ENCODE data around the gene SPATA21. TPM values are rescaled to one million over a fixed set of nuclear protein-coding genes. Genes with fewer than 3 reads are reported as not detected.

SPATA21 gene
- polyA plus RNA-seq, 2 of the 4 experiments (the other 2 are of a cell fraction) = 0.08 to 0.09 TPM

DNA sequence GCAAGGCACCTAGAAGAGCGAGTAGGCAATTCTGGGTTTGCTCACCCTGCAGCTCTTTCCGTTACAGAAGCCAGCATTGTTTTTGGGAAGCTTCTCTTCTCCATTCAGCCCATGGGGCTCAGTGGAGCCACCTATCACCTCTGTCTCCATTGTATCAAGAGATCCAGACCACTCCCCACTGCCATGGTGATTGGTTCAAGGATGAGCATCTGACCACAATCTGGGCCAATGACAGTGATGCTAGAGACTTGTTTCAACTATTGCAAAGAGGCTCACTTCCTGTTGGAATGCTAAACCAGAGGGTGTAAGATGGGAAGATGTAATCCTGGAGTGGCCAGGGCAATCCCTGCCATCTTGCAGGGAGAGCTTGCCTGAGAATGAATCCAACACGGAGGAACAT lies 6.6 kb downstream of the SPATA21 start:
- peak in 1 of 2 experiments; percentile 89; a peak in 4 of 6 replicates for ATAC-seq
- Histone ChIP-seq H3K27ac (no peak overlapping the region), H3K4me1 (0 out of 3 replicates have a peak, but pooled peaks cover under 1% of the 10 kb centered on the region), H3K9me3 (no peaks in the 10 kb centered on the region), H3K4me2 (no peak overlapping the region), H3K4me3 (no peak overlapping the region)
- CTCF ChIA-PET = interaction anchor here (0.6 to 2.1 kb wide), 2 partner anchors 10 to 54 kb away, joined by 4 to 14 read pairs; partner anchors contain the start of gene NECAP2
- 61% methylated on average over 3 of the region's 3 CpGs for WGBS (ENCODE audit: missing lambda C conversion rate)
- peak; percentile 22 to 56 for DNase-seq (ENCODE audit: low read depth in 1 of 2, low spot score in 1 of 2)
- TF ChIP-seq, protein P1, sequence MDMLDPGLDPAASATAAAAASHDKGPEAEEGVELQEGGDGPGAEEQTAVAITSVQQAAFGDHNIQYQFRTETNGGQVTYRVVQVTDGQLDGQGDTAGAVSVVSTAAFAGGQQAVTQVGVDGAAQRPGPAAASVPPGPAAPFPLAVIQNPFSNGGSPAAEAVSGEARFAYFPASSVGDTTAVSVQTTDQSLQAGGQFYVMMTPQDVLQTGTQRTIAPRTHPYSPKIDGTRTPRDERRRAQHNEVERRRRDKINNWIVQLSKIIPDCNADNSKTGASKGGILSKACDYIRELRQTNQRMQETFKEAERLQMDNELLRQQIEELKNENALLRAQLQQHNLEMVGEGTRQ (IDR thresholded peaks at IDR 0.05) = 0 out of 2 replicates have a peak, but pooled peaks have one; percentile 4
- TF ChIP-seq JUNB (IDR thresholded peaks at IDR 0.05) = no peak
- TF ChIP-seq, protein P2, sequence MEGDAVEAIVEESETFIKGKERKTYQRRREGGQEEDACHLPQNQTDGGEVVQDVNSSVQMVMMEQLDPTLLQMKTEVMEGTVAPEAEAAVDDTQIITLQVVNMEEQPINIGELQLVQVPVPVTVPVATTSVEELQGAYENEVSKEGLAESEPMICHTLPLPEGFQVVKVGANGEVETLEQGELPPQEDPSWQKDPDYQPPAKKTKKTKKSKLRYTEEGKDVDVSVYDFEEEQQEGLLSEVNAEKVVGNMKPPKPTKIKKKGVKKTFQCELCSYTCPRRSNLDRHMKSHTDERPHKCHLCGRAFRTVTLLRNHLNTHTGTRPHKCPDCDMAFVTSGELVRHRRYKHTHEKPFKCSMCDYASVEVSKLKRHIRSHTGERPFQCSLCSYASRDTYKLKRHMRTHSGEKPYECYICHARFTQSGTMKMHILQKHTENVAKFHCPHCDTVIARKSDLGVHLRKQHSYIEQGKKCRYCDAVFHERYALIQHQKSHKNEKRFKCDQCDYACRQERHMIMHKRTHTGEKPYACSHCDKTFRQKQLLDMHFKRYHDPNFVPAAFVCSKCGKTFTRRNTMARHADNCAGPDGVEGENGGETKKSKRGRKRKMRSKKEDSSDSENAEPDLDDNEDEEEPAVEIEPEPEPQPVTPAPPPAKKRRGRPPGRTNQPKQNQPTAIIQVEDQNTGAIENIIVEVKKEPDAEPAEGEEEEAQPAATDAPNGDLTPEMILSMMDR (IDR thresholded peaks at IDR 0.05) = no peak
- TF ChIP-seq, protein P3, sequence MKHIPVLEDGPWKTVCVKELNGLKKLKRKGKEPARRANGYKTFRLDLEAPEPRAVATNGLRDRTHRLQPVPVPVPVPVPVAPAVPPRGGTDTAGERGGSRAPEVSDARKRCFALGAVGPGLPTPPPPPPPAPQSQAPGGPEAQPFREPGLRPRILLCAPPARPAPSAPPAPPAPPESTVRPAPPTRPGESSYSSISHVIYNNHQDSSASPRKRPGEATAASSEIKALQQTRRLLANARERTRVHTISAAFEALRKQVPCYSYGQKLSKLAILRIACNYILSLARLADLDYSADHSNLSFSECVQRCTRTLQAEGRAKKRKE (CRISPR knock-in tag; IDR thresholded peaks at IDR 0.05; ENCODE audit: low read depth) = no peak
- TF ChIP-seq MAZ (IDR thresholded peaks at IDR 0.05; ENCODE audit: borderline replicate concordance, low read depth, low read length) = no peak
- TF ChIP-seq RFX5 (IDR thresholded peaks at IDR 0.05) = no peak
- FAIRE-seq = no peak
- POLR2A ChIA-PET = no interaction called here

DNA sequence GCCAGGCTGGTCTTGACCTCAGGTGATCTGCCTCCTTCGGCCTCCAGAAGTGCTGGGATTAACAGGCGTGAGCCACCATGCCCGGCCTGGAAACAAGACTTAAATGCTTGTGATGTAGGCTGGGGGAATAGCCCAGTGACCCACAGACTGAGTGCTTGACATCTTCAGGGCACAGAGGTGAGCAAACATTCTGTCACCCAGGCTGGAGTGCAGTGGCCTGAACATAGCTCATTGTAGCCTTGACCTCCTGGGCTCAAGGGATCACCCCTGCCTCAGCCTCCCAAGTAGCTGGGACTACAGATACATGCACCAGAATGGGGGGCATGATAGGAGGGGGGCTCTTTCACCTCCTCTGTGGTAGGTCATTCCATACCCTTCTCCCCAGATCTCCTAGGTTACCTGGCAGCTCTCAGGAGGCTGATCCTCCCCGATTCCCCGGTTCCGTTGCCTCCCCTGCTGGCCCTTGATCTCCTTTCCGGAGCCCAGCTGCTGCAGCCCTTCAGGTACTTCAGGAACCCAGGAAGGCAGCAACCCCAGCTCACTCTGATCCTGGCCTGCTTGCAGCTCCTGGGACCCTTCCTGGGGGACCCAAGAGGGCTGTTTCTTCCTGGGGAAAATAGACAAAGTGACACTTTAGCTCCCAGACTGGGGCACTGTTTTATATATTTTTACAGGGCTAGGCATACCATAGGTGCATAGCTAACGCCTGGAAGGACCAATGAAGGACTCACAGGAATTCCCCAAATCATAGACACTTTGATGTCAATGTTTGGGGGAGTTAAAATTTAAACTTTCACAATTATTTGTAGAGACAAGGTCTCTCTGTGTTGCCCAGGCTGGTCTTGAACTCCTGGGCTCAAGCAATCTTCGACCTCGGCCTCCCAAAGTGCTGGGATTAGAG lies 11.8 kb downstream of the SPATA21 start:
- H3K4me3 ChIP-seq = no peak overlapping the region
- ChIA-PET CTCF (interaction anchor here (2.0 kb wide), 1 partner anchor 15 kb away, joined by 8 read pairs; the partner anchor contains the start of gene NECAP2), POLR2A (no interaction called here)
- no peaks in the 10 kb centered on the region for H3K9me3 ChIP-seq
- ATAC-seq (peak in 1 of 2 experiments; percentile 28; a peak in 1 of 6 replicates), FAIRE-seq (no peak), DNase-seq (ENCODE audit: low read depth in 1 of 2, low spot score in 1 of 2) (no peak)
- TF ChIP-seq FOXS1 (CRISPR knock-in tag; IDR thresholded peaks at IDR 0.05) (no peak), NPAS2 (CRISPR knock-in tag; IDR thresholded peaks at IDR 0.05; ENCODE audit: borderline replicate concordance) (no peak), RNF2 (IDR thresholded peaks at IDR 0.05; ENCODE audit: borderline replicate concordance, low read depth) (no peak), POLR2AphosphoS2 (conservative IDR thresholded peaks at IDR 0.05; ENCODE audit: low read length) (no peak), TP53 (CRISPR knock-in tag; IDR thresholded peaks at IDR 0.05) (no peak), HOXA7 (CRISPR knock-in tag; IDR thresholded peaks at IDR 0.05) (no peak), JUN (IDR thresholded peaks at IDR 0.05) (no peak), ZFP36 (IDR thresholded peaks at IDR 0.05; ENCODE audit: borderline replicate concordance, partially characterized antibody) (no peak), NFE2L2 (conservative IDR thresholded peaks at IDR 0.05; ENCODE audit: low read length) (no peak), RARB (CRISPR knock-in tag; IDR thresholded peaks at IDR 0.05) (no peak), BHLHE40 (IDR thresholded peaks at IDR 0.05; ENCODE audit: low read depth, low read length) (no peak), HEYL (CRISPR knock-in tag; IDR thresholded peaks at IDR 0.05) (no peak), ESRRA (IDR thresholded peaks at IDR 0.05; ENCODE audit: borderline replicate concordance, low read length) (no peak)
- TF ChIP-seq, protein P4, sequence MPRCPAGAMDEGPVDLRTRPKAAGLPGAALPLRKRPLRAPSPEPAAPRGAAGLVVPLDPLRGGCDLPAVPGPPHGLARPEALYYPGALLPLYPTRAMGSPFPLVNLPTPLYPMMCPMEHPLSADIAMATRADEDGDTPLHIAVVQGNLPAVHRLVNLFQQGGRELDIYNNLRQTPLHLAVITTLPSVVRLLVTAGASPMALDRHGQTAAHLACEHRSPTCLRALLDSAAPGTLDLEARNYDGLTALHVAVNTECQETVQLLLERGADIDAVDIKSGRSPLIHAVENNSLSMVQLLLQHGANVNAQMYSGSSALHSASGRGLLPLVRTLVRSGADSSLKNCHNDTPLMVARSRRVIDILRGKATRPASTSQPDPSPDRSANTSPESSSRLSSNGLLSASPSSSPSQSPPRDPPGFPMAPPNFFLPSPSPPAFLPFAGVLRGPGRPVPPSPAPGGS (IDR thresholded peaks at IDR 0.05) = no peak
- TF ChIP-seq, protein P5, sequence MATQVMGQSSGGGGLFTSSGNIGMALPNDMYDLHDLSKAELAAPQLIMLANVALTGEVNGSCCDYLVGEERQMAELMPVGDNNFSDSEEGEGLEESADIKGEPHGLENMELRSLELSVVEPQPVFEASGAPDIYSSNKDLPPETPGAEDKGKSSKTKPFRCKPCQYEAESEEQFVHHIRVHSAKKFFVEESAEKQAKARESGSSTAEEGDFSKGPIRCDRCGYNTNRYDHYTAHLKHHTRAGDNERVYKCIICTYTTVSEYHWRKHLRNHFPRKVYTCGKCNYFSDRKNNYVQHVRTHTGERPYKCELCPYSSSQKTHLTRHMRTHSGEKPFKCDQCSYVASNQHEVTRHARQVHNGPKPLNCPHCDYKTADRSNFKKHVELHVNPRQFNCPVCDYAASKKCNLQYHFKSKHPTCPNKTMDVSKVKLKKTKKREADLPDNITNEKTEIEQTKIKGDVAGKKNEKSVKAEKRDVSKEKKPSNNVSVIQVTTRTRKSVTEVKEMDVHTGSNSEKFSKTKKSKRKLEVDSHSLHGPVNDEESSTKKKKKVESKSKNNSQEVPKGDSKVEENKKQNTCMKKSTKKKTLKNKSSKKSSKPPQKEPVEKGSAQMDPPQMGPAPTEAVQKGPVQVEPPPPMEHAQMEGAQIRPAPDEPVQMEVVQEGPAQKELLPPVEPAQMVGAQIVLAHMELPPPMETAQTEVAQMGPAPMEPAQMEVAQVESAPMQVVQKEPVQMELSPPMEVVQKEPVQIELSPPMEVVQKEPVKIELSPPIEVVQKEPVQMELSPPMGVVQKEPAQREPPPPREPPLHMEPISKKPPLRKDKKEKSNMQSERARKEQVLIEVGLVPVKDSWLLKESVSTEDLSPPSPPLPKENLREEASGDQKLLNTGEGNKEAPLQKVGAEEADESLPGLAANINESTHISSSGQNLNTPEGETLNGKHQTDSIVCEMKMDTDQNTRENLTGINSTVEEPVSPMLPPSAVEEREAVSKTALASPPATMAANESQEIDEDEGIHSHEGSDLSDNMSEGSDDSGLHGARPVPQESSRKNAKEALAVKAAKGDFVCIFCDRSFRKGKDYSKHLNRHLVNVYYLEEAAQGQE (IDR thresholded peaks at IDR 0.05) = no peak
- WGBS (ENCODE audit: missing lambda C conversion rate) = 84% methylated on average over 9 of the region's 10 CpGs
- 0 out of 3 replicates have a peak, but pooled peaks cover 4% of the 10 kb centered on the region for H3K4me1 ChIP-seq
- H3K27ac ChIP-seq = no peak overlapping the region
- no peak overlapping the region for H3K4me2 ChIP-seq
